Breast epithelium (tissue), 3 donors: ENCODE measurements around the gene PLGRKT.

Experiments used
- CTCF ChIP-seq, 3 donors: fragments of 450-650 bp; IDR thresholded peaks; one replicate each; pipeline ENCODE4 v1.5.1; 2016 to 2017; ENCODE audit warnings: antibody characterized with exemption in 3 of 3, mild to moderate bottlenecking in 3 of 3, moderate library complexity in 3 of 3
- POLR2A ChIP-seq: fragments of 450-650 bp; IDR thresholded peaks from one replicate; pipeline ENCODE4 v1.6.1; 2016; ENCODE audit warnings: antibody characterized with exemption, mild to moderate bottlenecking, moderate library complexity

- TF ChIP-seq CTCF (IDR thresholded peaks at IDR 0.05) (no peak), POLR2A (no peak)
These were observed 22.4 kb upstream of the PLGRKT start for GRCh38 chr9:5460157-5460556.
